OCI-M1 (cell line): Measurements from ENCODE around the gene TM6SF1.
"Not testable (repeated sequence)": the region's sequence is repeated elsewhere in the genome, so short reads cannot be mapped to it uniquely, and the experiment has no call there.

Experiments used
- DNase-seq: peaks from one replicate; lab custom pipeline; 2025; lab: John Stamatoyannopoulos, UW

Gene TM6SF1

DNA sequence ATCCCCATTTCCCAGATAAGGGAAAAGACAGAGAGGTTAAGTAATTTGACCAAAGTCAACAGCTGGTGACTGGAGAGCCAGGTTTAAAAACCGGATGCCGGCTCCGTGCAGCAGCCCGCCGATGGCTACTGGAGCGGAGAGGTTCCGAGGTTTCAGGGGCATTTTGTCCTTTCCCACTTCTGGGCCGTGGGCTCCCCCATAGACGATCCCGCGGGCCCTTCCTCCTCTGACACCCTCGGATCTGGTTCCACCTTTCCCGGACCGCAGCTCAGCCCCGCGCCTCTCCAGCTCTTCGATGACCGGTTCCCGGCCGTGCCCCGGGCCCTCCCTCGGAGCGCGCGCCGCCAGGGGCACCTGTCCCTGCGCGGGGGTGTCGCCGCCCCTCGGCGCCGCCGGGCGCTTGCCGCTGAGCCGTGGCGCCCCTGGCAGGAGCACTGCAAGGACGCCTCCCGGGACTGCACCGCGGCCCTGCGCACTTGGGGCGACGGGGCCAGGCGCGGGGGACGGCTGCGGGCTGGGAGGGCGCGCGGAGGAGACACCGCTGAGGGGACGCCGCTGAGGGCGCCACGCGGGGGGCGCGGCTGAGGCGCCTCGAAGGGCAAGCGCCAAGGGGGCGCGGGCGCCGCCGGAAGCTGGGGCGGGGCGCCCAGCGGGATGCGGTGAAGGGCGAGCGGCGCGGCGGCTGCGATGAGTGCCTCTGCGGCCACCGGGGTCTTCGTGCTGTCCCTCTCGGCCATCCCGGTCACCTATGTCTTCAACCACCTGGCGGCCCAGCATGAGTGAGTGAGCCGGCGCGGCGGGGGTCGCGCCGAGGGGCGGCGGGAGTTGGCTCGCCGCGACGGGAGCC, at the start of gene TM6SF1:
TSS of gene TM6SF1 (plus strand) at position 652 of the 847 bp plus-strand sequence. CDS start at position 688, 36 bp downstream.
- peak; percentile 79 for DNase-seq

DNA sequence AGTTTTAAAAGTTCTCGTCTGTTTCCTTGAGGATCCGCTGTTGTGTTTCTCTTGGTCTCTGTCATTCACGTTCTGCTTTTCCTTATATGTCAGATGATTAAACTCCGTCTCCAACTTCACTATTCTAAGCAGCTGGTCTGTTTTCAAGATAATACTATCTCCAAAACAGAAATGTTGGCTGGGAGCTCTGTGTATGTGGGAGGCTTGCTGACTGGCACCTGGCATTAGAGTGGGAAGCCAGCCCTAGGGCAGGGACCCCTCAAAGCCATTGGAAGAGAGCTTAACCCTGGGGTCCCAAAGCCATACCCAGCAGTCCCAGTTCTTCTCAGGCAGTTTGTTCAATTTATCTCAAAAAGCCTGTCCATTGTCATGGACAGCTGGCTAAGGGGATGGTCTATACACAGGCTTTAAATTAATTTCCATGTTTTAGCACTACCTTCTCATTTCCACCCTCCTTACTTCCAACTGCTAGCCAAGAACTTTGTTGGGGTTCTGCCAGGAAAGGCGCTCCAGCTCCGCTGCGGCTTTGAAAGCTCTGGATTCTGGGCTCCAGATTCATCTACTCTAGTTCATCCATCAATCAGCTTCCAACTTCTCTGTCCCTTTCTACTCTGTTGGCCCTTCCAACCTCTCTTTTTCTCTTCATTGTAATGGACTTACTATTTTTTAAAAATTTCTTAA, 49.6 kb upstream of the TM6SF1 start:
- DNase-seq = peak; percentile 38

DNA sequence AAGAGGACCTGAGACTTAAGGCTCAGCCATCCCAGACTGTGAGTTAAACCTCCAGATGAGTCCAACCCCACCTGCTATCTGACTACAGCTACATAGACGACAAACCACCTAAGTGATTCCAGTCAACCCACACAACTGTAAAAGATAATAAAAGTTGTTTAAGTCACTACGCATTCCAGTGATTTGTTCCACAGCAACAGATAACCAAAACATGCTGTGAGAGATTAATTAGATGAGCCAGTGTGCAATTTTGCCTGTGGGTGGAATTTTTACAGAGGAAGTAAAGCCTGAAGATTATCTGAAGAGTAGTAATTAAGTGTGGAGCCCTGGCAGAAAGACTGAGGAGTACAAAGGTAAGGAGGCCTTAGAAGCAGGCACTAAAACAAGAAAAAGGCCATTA, 45.8 kb upstream of the TM6SF1 start:
- DNase-seq = no peak

DNA sequence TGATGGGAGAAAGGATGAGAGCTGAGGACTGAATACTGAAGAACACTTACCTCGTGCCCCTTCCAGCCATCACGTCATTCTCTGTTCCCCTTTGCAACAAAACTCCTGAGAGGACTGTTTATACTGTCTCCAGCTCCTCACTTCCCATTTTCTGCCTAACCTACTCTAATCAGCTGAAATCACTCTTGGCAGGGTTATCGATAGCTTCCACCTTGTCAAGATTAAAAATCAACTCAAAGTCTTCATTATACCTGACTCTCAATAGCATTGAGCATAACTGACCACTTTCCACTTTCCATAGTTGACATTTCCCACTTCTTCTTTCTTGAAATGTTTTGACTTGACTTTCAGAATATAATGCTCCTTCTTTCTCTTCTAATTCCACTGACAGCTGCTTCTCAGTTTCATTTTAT, 44.7 kb upstream of the TM6SF1 start:
- peak; percentile 70 for DNase-seq

DNA sequence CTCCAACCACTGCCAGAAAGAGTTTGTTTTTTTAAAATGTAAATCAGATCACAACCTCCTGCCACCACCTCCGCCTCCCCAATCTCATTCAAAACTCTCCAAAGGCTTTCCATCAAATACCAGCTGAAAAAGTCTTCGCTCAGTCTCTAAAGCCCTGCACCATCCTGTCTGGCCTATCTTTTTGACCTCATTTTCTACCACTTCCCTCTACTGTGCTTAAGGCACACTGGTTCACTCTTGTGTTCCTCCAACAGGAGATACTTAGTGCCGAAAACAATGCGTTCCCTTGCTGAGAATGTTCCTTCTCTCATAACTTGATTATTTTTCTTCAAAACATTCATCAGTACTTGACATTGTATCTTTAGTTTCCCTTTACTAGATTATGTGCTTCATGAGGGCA, 43.9 kb upstream of the TM6SF1 start:
- peak; percentile 44 for DNase-seq

DNA sequence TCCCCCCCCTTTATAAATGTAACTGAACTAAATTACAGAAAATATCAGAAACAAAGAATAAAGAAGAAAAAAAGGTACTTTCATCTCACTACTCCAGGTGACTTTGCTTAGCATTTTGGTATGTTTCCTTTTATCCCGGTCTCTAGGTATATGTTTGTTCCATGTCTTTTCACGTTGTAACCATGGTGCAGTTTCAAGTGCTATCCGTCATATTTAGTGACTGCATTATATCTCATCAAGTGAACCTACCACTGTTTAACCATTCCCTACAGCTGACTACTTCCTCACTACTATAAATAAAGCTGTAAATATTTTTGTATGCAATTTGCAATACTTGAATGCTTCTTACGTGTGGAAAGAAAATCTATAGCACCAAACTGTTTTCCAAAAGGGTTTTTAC, 42.6 kb upstream of the TM6SF1 start:
- DNase-seq = peak; percentile 47

DNA sequence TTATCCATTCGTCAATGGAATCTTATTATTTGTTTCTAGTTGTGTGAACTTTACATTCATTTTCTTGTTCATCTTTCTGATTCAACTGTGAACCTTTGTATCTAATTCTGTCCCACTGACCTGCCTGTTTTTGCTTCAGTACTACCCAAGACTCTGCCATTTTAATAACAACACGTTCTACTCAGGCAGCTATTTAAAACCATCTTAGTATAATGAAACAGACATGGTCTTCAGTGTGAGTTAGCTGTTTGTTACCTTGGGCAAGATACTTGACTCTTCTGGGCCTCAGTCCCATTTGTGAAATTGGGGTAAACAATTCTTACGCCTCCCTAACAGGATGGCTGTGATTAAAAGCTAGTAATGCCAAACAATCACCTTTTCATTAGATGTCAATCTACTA, 42.0 kb upstream of the TM6SF1 start:
- DNase-seq = peak; percentile 32

DNA sequence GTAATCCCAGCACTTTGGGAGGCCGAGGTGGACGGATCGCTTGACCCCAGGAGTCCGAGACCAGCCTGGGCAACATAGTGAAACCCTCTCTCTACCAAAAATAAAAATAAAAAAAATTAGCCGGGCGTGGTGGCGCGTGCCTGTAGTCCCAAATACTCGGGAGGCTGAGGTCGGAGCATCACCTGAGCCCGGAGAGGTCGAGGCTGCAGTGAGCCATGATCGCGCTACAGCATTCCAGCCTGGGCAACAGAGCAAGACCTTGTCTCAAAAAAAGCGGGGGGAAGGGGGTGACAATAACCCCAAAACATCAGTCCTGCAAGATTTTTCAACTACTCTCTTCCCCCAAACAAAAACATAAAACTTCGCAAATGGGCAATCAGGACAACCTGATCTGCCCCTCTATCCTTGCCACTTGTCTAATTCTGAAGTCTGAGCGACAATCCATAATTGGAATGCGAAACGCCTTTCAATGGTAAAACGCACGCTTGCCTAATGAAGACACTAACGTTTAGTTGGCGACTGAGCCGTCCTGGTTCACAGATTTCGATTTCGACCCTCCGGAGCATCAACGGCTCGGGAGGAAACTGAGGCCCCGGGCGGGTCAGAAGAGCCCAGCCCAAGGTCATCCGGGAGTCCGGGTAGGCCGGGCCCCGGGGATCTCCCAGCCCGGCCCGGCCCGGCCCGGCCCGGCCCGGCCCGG, 41.3 kb upstream of the TM6SF1 start:
- DNase-seq = peak; percentile 38

DNA sequence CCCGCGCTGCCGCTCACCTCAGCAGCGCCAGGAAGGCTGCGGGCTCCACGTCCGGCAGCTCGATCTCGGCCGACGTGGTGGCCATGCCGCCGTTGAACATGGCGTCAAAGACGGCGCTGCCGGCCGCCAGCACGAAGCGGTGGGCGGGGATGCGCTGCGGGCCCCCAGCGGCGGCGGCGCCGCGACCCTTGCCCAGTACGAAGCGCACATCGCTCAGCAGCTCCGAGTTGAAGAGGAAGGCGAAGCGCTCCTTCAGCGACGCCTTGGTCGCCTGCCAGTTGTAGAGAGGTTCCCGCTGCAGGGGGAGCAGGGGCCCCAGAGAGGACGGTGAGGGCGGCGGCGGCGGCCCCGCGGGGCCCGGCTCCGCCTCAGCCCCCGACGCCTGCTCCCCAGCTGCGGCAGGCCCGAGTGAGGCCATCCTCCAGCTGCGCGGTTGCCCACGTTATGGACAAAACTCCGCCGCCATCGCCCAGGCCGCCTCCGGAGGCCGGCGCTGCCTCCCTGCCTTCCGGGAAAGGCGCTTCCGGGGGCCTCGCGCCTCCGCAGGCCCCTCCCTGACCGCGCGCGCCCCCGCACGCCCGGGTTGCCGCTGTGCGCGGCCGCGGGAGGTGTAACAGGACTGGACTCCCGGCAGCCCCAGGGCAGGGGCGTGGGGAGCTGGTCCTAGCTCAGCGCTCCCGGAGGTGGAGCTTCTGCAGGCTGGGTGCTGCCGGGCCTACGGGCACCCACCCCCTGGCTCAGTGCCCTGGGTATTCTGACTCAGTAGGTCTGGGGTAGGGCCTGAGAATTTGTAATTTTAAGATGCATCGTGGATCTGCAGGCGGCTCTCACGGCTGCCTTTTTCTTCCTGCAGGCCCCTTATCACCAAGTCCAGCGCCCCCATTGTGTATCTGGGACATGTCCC, 40.5 kb upstream of the TM6SF1 start, which contains the start of gene BTBD1:
TSS of gene BTBD1 (minus strand) at position 519 of the 904 bp plus-strand sequence. CDS start at position 418, 101 bp downstream.
- DNase-seq = peak; percentile 95

DNA sequence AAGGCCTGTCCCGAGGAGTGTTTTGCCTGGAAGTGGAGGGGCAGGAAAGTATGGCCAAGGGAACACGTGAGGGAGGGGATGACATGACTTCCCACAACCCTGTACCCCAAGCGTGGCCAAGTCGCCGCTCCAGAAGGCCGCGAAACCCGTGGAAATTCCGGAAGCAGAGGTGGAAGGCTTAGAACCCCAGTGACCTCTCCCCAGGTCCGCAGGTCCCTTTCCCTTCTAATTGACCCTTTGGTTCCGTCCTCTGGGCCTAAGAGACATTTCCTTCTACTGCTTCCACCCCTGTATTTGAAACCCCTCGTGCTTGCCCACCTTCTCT, 39.8 kb upstream of the TM6SF1 start:
- DNase-seq = no peak

DNA sequence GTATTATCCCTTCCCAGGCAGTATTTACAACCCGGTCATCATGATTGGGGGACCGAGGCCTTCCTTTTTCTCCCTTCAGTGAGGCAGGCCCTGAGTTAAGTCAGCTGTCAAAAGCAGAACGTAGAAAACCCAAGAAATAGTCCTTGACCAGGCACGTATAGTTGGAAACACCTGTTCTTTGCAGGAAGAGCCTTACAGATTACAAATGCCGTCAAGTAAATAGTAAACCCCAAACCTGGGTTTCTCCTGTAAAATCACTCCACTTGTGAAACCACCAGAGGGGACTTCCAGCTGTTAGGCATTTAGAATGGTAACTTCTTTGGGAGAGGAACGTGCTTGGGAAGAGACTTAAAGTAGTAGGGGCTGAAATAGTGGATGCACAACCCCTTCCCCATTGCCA, 39.4 kb upstream of the TM6SF1 start:
- no peak for DNase-seq

DNA sequence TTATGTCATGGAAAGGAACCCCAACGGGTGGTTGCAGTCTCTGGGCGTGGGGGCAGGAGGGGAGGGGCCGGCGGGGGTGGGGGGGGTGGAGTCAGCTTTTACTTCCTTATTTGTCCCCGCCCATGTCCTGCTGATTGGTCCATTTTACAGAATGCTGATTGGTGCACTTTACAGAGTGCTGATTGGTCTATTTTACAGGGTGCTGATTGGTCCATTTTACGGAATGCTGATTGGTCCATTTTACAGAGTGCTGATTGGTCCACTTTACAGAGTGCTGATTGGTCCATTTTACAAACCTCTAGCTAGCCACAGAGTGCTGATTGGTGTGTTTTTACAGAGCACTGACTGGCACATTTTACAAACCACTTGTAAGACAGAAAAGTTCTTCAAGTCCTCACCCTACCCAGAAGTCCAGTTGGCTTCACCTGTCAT, 38.2 kb upstream of the TM6SF1 start:
- peak; percentile 94 for DNase-seq

DNA sequence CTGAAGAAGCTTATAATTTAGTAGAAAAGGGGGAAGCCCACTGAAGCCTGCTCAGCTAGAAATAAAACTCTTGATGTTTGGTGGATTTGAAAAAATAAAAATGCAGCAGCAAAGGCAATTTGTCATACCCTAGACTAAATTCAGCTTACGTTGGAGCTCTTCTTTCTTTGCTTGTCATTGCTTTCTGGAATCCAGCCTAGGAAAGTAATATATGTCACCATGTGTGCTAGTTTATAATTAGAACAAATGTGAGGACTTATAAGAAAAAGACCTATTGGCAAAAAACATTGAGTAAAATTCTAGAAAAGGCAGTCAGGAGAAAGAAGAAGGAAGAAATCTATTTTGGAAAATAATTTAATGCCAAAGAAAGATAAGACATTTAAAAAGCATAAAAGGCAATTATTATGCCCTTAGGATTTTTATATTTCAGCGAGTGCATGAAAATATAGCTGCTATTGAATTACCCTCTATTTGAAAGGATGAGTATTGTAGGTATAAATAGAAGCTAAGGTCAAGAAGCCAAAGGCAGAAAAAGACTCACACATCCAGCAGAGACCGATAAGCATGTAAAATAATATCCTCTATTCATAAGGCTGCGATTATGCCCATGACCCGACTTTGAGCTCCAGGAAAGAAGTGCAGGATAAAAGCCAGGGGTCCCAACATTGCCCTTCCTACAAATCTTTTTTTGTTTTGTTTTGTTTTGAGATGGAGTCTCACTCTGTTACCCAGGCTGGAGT, 29.8 kb upstream of the TM6SF1 start:
- DNase-seq = no peak

DNA sequence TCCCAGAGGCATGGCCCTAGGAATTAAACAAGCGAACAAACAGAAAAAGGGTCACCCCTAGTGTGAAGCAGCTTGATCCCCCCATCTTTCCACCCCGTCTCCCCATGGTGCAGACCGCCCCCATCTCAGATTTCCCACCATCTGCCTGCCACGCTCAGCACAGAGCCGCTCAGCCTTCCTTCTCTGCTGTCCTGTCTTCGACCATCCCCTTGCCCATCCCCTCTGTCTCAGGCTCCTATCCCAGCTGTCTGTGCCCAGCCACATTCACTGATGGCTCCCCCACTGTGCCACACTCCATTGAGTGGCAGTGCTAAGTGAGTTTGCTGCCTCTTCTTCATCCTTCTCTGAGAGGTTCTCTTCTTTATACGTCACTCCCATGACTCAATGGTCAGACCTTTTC, 28.7 kb upstream of the TM6SF1 start:
- no peak for DNase-seq

DNA sequence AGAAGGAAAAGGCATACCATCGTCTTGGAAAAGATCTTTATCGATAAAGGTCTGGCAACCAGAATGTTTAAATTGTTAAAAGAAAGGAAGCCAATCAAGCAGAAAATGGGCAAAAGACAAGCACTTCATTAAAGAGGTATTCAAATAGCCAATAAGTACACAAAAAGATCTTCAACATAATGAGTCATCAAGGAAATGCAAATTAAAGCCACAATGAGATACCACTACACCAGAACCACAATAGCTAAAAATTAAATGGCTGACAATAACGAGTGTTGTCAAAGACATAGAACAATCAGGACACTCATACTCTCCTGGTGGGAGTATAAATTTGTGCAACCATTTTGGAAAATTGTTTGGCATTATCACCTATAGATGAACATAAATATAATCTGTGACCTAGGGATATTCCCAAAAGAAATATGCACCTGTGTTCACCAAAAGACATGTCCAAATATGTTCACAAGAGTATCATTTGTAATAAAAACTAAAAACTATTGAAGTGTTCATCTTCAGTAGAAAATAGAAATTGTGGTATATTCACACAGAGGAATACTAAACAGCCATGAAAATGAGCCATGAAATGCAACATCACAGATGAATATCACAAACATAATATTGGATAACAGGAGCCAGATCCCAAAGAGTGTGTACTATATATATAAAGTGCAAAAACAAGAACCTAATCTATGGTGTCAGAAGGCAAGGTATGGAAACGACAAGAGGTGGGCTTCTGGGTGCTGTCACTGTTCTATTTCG, 26.0 kb upstream of the TM6SF1 start:
- DNase-seq = peak; percentile 38

DNA sequence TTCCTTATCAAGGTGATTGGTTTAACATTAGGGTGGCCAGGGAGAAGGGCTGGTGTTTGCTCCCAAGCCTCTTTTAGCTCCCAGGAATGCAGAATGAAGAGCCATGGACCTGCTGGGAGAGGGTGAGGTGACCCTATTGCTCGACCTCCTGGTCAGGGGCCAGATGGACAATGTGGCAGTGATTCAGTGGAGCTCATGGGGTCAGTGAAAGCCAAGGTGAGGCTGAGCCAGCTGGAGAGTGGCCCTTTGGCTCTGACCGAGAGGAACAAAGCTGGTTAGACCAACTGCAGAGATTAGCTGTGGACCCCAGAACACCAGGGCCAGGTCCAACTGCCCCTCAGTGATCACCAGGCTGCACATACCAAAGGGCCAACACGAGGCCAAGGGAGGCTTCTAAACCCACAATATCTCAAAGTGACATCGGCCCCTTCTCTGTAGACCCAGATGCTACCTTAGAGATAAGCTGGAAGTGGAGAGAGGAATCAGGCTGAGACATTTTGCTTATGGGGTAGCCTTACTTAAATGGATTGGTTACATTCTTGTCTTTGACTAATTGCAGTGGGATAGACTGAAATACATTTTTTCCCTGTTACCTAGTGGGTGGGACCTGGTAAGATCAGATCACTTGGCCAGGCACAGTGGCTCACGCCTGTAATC, 24.6 kb upstream of the TM6SF1 start:
- DNase-seq = no peak

DNA sequence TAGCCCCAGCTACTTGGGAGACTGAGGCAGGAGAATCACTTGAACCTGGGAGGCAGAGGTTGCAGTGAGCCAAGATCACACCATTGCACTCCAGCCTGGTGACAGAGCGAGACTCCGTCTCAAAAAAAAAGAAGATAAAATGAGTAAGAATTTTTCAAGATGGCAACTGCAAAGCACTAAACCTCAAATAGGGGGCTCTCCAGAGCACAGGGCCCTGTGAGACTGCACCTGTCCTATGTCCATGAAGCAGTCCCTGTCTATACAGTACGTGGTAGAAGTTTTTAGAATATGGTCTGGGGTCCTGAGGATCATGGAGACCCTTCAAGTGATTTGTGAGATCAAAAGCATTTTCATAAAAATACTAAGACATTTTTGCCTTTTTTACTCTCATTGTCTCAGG, 22.0 kb upstream of the TM6SF1 start:
- DNase-seq = not testable (repeated sequence)

DNA sequence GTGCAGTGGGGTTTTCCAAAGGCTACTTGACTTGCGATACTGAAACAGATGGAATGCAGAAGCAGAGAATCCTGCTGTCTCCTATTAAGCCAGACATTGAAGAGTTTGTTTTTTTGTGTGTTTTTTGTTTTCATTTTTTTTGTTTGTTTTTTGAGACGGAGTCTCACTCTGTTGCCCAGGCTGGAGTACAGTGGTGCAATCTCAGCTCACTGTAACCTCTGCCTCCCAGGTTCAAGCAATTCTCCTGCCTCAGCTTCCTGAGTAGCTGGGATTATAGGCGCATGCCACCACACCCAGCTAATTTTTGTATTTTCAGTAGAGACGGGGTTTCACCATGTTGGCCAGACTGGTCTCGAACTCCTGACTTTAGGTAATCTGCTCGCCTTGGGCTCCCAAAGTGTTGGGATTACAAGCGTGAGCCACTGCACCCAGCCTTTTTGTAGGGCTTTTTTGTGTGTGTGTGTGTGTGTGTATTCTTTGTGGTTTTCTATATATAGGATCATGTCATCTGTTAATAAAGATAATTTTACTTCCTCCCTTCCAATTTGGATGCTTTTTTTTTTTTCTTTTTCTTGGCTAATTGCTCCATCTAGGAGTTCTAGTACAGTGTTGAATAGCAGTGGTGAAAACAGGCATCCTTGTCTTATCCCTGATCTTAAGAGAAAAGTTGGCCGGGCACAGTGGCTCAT, 21.4 kb upstream of the TM6SF1 start:
- peak; percentile 85 for DNase-seq

DNA sequence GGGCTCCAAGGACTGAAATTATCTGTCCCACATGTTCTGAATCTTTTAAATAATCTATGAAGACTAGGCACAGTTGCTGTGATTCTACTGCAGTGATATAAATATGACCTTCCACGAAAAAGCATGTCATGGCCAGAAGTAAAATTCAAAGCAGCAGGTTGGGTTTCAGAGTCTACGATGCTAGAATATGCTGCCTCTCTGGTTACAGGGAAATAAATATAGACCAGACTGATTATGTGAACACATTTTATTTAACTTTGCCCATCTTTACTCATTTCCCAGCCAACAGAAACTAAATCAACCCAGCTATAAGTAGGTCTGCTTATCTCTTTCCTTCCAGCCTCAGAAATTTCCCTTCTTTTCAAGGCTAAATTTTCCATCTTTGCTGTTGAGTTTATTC, 19.9 kb upstream of the TM6SF1 start:
- DNase-seq = peak; percentile 12
